Activated naive CD4-positive, alpha-beta T cell (primary cell): Measurements from ENCODE around the gene IFIT3.

ENCODE experiments used
- DNase-seq, 4 experiments: peaks; one replicate each; lab custom pipeline; 2025; lab: John Stamatoyannopoulos, UW

Gene IFIT3

DNA sequence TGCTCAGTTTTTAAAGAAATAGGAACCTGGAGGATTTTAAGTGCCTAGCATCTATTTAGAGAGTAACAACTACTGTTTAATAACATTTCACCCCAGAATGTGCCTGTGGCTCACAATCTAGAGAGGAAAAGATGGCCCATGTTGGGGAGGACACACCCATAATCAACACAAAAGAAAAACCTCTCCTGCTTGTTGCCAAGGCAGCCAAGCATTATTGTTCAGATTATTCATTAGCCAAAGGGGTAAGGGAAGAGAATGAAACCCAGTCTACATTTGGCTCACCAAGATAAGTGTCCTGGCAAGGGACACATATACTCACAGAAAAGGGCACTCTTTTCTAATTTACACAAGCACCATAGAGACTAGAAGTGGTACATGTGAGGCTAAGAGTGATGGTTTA, 32.4 kb downstream of the IFIT3 start:
- DNase-seq = no peak

DNA sequence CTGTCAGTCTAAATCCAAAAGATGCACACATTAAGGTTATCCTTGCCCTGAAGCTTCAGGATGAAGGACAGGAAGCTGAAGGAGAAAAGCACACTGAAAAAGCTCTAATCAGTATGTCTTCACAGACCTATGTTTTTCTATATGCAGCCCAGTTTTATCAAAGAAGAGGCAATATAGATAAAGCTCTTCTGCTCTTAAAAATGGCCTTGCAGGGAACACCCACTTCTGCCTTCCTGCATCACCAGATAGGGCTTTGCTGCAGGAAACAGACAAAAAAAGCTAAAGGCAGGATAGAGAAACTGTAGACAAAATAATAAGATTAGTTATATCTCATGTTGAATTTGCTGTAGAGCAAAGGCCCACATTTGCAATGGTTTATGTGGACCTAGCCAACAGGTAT, 35.1 kb downstream of the IFIT3 start:
- no peak for DNase-seq

DNA sequence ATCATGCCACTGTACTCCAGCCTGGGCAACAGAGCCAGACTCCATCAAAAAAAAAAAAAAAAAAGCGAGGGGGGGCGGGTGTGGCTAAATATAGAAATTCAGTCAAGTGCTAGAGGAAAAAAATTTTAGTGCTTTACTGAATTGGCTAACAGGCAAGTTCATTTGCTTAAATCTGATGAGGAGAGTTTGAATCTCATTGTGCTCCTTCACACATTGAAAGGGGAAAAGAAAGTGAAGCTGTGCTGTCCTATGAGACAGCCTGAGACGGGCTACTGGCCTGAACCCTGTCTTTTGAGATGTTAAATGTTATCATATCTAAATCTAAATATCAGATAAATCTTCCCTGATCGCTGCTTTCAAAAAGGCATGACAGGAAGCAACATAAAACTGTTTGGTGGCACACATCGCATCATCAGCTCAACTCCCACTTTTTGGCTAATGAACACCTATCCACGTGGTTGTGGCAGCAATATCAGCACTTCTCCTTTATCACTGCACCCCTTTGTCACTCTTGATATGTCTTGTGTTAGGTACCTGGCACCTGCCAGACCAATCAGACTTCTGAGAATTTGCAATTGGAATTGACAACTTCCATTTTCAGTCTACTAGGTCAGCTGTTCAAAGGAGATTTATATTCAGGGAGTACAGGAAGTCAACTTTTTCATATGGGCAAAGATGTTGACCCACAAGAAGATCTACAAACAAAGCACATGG, 36.1 kb downstream of the IFIT3 start:
- no peak for DNase-seq

DNA sequence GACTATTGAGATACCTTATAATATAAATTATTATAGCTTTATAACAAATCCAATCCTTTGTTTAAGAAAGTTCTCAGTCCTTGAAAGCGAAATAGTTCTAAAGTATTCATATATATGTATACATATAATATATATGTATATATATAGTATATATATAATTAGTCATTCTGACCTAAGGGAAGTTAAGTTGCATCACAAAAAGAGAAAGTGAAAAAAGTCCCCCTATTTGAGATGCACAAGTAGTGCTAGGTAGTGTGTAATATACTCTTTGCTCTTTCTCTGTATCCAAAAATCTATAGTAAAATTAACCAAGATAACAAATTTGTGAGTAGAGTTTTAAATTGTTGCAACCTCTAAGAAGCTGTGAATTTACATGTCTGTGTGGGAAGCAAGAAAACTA, 36.7 kb downstream of the IFIT3 start:
- no peak for DNase-seq

DNA sequence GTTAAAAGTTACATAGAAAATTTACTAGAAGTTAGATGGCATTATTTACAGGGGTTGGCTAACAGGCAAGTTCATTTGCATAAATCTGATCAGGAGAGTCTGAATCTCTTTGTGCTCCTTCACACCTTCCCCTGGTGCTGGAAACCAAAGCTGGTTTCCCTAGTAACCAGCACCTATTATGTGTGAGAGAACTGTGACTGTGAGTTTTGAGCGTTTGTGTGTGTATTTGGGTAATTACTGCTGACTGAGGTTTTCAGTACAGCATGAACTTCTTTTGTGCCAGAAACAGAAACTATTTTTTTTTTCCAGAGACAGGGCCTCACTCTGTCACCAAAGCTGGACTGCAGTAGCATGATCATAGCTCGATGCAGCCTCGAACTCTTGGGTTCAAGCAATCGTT, 39.7 kb downstream of the IFIT3 start:
- no peak for DNase-seq

DNA sequence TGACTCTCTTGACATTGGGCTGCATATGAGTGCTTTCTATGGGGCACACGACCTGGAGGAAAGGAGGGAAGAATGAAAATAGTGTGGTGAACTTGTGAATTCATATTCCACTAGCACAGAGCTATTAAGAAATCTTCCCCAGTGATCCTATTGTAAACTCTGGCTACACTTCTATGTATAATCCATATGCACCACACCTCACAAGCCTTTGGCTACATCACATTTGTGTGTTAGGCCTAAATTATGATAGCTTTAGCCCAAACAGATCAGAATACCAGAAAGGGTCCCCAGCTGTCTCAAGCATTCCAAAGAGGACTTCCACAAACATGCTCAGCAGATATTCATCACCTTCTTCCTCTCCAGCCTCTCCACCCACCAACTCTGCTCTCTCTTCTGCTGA, 40.3 kb downstream of the IFIT3 start:
- no peak for DNase-seq

DNA sequence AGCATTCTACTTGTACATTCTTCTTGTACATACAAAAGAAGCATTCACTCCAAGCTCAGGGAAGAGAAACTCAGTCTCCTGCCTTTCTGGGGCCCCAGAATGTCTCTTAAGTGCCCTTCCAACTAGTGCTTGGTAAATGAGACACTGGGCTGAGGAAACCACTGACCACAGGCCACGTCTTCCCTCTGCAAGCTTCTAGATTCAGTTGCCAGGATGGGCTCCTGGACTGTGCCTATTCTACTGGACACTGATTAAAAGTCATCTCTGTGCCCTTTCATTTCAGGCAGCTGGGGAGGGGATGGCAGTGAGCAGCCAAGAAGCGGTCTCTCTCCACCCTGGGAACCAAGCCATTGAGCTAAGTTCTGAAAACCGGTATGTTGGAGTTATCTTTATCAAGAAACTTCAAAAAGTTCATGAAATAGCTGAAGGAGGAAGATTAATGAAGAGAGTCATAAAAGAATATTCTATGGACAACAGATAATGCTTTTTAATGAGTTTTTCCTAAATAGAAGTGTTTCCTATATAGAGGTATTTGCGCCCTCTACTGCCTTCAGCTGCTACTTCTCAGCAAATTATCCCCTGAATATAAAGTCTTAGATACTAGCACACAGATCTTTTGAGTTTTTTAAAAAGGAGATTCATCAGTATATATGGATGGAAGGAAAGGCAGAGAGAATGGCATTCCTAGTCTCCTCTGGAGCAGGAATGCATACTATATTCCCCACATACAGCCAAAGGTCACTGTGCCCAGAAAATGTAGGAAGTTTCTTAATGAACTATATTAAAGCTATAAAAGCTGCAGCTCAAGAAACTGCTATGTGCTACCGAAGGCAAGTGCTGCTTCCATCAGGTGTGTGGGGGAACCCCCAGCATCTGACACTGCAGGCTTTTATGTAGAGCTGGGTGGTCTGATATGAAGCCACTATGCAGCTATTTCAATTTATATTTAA, 41.6 kb downstream of the IFIT3 start:
- DNase-seq = no peak

DNA sequence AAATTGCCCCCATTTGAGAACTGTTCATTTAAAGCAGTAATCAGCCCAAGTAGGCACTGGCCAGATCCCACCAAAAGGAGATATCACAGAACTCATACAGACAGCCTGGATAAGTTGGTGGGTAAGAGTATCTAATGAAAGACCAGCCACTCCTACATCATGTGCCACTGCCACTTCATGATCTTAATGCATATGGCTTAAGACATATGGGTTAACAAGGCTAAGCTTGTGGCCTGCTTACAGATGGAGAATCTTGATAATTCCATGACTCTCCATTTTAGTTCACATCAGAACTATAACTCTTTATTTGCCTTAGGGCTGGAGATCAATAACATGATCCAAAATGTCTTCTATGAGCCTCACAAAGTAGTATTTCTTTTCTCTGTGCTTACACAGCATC, 43.3 kb downstream of the IFIT3 start:
- DNase-seq = no peak

DNA sequence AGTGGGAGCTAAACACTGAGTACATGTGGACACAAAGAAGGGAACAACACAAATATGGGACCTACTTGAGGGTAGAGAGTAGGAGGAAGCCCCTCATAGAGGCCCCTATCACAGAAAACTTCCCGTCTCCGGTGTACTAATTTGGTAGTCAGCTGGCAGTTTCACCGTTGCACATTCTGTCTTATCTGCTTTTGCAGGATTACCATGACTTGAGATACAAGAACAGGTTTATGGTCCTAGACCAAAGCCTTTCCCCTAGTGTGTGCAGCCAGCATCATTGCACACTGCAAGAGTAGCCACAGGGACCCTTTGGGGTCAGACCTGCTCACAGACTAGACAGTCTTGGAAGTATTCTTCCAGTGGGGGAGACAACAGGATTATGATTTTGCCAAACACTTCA, 44.2 kb downstream of the IFIT3 start:
- no peak for DNase-seq

DNA sequence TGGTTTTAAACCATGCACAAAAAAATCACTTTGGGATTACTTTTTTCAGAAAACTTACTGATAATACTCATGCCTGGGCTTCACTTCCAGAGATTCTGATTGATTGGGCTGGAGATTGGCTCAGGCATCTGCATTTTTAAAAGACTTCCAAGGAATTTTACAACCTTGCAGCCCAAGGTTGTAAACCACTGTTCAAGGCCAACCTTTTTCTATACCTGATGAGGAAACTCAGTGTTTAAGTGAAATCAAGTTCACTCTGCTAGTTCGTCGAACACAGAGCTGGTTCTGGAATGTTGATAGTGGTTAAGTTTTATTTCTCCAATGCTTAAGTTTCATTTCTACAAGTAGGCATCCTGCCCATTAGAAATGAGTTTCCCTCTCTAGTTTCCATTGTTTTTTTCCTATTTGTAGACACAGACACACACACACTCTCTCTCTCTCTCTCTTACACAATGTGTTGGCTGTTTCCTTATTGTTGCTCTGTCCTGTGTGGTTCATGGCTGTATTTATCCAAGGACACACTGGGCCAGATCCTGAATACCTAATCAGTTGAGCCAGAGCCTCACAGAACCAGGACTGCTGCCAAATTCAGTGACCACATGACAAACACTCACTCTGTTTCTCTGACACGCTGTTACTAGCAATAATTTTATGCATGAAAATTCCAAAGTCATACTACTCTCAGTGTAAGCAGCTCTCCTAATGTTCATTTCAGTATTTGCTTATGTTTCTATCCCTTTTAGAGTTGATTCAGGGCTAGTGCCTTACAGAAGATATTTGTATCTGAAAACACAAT, 46.3 kb downstream of the IFIT3 start:
- DNase-seq = no peak

DNA sequence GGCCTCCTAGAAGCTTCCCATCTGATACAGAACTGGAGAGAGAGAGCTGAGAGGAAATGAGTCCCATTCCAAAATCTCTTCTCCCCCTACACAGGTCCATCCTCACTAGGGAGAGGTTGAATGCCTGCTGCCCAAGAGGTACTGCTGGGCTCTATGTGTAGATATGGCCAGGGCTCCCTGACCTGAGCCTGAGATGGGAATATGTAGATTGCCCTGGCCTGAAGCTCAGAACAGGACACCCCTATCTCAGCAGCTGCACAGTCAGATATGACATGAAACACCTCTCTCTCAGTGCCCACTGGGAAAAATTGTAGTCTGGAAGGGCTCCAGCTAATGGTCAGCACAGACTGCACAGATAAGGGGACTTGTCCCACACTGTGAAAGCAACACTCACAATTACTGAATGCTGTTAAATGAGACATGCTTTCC, 46.9 kb downstream of the IFIT3 start:
- no peak for DNase-seq

DNA sequence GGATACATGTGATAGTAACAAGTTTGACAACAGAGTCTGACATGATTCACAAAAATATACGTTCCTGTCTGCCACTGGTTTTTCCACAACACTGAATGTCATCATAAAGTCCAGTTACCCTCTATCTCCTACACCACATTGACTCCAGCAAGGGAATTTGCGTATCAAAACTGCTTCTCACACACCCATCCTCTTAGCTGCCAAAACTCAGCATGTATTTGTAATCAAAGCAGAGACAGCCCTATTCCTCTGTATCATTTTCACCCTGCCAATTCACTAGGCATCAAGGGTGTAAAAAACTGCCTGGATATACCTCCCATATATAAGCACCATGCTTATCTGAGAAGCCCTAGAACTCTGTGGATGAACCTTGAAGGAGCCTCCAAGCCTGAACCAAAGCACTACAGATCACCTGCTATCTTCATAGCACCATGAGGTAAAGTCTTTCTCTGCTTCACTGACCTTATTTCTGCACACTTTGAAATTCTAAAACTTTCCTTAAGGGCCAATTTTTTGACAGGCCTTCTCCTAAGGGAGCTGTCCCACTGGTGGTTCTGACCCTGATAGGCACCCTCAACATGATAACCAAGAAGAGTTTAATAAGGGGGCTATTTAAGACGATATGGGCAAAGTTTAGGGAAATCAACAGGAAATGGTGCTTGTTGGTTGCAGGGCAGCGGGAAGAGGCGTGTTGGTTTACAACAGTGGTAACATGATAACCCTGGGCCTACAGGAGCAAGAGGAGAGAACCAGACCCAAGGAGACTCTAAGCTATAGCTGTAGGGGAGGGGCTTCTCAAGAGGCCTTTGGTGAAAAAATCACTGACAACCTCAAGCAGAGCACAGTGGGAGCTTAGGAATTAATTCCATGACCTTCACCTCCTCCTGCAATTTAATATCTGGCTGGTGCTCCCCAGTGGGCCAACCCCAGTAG, 50.2 kb downstream of the IFIT3 start, which contains the start of gene IFIT1B:
IFIT1B (plus strand) TSS at position 352 of the 933 bp plus-strand sequence; CDS start at position 432, 80 bp downstream.
- no peak for DNase-seq

DNA sequence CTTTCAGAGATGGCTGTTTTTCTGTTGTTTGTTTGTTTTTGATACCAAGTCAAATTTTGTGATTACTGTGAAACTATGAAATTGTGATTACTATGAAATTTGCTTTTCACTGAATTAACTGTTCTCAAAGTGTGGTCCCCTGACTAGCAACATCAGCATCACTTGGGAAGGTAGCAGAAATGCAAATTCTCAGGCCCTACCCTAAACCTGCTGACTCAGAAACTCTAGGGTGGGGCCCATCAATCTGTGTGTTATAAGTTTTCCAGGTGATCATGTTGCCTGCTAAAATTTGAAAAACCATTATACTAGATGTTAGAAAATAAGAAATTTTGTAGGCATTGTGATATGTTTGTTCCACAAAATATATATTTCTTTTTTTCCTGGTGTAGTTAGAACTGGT, 51.3 kb downstream of the IFIT3 start:
- no peak for DNase-seq

DNA sequence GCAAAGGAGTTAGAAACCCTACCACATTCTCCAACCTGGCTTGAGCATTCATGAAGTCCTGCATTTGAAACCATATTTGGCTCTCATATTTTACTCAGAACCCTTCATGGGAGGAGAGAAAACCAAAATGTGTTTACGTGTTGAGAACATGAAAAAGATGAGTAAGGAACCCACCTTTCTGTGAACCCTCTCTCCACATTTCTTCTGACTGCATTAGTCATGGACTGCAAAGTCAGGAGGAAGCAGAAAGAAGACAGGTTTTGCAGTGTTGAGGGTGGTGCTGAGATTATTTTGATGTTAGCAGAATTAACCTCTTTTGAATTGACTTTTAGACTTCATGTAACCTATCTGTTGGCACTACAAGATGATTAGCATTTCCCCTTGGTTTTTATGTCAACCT, 55.0 kb downstream of the IFIT3 start:
- DNase-seq = no peak

DNA sequence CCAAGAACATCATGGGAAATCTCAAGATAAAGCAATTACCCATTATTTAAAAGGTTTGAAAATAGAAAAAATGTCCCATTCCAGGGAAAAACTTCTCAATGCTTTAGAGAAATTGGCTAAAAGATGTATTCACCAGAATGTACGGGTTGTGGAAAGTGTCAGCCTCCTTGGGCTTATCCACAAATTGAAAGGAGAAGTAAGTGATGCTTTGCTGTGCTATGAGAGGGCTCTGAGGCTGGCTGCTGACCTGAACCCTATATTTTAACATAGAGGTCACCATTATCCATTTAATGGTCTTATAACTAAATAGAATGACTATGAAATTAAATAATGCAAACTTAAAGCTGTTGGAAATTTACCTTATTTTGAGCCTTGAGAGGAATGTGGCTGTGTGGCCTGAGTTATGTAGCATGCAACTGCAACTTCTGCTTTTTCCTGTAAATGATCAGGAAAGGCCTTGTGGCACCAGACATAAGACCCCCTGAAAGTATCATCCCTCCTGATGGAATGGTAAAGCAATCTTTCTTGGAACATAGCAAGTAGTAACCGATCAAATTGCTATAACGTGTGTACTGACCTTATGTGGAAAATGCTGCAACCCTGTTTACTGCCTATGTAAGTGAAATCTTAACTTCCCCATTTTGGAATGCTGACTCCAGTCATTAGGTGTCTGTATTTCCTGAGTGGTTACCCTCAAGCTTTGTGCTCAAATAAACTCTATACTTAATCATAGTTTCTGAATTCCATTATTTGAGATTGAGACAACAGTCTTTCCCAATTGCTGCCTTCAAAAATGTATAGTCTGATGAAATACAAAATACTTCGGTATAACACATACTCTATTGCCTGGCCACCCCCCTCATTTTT, 56.9 kb downstream of the IFIT3 start:
- DNase-seq = no peak

DNA sequence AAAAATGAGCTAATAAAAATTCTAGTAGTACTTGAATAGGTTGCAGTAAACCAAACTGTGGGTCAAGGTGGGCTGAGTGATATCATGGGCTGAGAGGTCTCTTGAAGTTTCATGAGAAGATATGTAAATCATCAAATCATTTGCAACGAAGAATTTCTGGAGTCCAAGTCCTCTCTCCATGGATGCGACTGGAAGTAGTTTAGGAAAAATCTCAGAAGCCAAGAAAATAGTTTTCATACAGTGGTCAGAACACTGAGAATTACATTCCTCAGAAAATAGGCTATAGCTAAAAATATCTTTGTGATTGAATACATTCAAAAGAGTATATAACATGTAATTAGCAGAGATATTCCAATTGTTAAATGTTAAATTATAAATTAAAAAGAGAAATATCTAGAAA, 61.0 kb downstream of the IFIT3 start:
- no peak for DNase-seq

DNA sequence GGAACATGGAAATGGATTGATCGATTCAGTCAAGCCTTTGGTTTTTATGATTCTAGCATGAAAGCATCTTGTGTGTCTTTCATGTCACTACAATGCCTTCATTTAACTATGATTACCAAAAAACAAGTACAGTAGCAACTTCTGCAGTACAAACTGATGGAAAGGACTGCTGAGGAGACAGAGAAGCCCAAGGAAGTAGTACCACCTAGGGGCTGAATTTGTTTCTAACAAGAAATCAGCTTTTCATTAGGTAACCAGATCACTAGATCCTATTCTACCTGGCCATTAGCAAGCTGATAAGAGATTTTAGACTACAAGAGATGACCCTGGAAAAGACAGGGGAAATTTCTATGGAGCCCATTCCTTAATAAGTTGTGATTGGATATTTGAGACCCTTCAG, 61.5 kb downstream of the IFIT3 start:
- no peak for DNase-seq
